ENCODE results near the gene RNF169.

GRCh38 chr11:74726547-74727182 lies 22.0 kb upstream of the RNF169 start:
- TF ChIP-seq CTCF (IDR thresholded peaks at IDR 0.05; ENCODE audit: borderline replicate concordance, extremely low read depth, low read length, poor library complexity, severe bottlenecking) = peak; percentile 90
- TF ChIP-seq EZH2 (IDR thresholded peaks at IDR 0.05; ENCODE audit: borderline replicate concordance, low read depth, low read length, severe bottlenecking) = no peak

Measured in DND-41 (cell line).